Left hindlimb (tissue), 1 donor: Measurements from ENCODE around the gene HMX1.

Source experiments
- DNase-seq: peaks from one replicate; pipeline ENCODE4 v3.0.0-alpha.2; 2018

Gene HMX1

DNA sequence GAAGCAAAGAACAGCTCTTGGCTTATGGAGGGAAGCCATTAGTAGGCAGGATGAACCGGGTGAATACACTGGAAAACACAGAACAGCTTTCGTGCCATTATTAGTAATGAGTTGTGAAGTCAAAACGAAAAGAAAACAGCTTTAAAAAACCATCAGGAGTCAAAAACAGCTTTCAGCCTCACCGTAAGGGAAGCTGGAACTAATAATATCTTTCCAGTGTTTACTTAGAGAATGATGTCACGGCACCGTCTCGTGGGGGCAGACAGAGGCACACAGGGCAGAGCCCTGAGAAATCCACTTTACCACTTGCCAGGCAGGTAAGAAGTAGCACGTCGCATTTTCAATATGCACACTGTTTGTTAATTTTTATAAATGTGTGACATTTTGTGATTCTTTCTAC is 37.9 kb upstream of the HMX1 start:
- DNase-seq = no peak

DNA sequence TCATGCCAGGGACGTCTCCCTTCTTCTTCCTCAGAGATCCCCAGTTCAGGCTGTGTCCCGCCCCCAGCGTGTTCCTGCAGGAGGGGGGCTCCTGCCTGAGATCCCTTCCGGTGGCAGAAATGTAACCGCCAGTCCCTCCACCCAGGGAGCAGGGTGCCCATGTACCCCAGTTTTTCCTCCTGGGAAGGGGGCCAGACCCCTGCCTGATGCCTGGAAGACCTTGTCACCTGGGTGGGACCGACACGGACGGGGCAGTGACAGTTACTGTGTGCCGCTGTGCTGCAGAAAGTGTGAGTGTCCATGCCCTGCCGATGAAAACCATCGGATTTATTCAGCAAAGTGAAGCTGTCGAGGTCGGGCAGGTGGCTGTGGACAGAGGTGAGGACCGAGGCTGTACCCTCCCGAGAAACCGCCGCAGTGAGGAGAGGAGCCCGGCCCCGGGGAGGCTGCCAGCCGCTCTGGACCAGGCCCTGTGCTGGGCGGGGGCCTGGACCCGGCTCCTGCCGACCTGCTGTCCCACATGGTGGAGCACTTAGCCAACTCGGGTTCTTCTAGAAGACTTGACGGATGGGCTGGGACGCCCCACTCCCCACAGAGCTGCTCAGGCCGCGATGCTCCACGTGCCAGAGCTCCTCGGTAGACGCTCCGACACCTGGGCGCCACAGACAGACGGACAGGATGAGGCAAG is 36.7 kb upstream of the HMX1 start:
- DNase-seq = peak; percentile 19

- DNase-seq = peak; percentile 25
These were observed 36.1 kb upstream of the HMX1 start for GRCh38 chr4:8907596-8908205.

- DNase-seq = no peak
These were observed 35.5 kb upstream of the HMX1 start for GRCh38 chr4:8906991-8907595.

DNA sequence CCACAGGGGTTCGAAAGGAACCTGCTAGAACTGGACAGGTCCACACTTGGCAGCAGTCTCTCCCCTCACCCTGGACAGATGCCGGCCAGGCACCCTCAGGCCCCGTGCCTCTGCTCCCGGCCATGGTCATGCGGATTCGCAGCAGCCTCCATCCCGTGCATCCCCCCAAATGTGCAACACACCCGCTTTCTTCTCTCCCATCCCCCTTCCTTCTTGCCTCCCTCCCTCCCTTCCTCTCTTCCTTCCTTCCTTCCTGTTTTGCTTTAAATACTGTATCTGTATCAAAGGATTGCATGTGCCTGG is 35.0 kb upstream of the HMX1 start:
- no peak for DNase-seq

GRCh38 chr4:8905773-8906667 is 34.4 kb upstream of the HMX1 start:
- peak; percentile 15 for DNase-seq

DNA sequence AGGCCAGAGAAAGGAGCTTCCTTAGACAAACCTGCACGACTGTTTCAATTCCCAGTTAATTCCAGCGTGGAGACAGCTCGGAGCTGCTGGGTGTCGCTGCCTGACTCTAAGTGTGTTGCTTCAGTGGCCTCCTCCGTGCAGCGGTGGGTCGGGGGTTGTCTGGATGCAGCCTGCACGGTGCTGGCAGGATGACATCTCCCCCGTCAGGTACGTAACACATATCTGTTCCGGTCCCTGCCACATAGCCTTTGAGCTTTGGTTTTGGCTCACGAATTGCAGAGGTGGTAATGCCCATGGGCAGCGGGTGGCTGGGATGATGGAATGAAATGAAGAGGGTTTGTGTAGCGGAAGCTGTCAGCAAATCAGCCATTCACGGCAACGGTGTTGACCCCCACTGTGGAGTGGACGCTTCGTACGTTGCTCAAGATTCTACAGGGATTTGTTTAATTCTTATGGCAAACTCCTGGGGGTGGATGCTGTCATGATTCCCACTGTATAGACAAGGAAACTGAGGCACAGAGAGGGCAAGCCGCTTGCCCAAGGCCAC is 33.7 kb upstream of the HMX1 start:
- peak; percentile 11 for DNase-seq

GRCh38 chr4:8904666-8905065 is 33.0 kb upstream of the HMX1 start:
- DNase-seq = peak; percentile 6

DNA sequence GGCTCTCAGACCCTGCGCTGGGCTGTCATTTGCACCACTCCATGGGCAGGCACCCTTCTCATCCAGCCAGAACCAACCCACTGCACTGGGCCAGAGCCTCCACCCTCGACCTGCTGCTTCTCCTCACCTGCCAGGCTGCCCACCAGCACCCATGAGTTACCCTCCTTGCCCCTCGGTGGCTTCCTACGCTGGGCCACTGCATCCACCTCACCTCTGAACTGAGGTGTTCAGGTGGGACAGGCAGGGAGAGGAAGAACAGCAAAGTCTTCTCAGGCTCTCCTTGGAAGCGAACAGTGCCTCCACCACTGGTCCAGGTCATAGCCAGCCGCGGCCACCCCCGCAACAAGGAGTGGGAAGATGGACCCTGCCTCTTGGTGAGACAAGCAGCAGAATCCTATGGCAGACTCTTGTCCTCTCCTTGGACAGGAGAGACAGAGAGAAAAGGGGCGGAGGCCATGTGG is 32.4 kb upstream of the HMX1 start:
- peak; percentile 17 for DNase-seq

- no peak for DNase-seq
These were observed 29.7 kb upstream of the HMX1 start for GRCh38 chr4:8901335-8901734.

- DNase-seq = no peak
These were observed 28.9 kb upstream of the HMX1 start for GRCh38 chr4:8900588-8900987.

DNA sequence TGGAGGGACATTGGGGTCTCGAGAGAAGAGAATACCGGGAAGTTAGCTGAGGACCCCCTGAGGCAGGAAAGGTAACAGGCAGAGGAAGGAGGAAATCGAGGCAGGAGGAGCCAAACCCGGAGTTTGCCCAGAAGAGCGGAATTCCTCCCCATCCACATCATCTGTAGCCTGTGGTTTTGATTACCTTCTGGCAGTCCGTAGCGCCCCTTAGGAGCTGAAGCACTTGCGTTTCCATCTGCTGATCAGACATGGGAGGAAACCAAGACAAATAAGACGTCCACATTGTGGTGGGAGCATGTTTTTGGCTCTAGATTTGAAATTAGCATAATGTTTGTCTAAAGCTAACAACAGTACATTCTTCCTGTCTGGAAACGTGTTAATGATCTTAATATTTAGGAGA is 26.8 kb upstream of the HMX1 start:
- peak; percentile 68 for DNase-seq

DNA sequence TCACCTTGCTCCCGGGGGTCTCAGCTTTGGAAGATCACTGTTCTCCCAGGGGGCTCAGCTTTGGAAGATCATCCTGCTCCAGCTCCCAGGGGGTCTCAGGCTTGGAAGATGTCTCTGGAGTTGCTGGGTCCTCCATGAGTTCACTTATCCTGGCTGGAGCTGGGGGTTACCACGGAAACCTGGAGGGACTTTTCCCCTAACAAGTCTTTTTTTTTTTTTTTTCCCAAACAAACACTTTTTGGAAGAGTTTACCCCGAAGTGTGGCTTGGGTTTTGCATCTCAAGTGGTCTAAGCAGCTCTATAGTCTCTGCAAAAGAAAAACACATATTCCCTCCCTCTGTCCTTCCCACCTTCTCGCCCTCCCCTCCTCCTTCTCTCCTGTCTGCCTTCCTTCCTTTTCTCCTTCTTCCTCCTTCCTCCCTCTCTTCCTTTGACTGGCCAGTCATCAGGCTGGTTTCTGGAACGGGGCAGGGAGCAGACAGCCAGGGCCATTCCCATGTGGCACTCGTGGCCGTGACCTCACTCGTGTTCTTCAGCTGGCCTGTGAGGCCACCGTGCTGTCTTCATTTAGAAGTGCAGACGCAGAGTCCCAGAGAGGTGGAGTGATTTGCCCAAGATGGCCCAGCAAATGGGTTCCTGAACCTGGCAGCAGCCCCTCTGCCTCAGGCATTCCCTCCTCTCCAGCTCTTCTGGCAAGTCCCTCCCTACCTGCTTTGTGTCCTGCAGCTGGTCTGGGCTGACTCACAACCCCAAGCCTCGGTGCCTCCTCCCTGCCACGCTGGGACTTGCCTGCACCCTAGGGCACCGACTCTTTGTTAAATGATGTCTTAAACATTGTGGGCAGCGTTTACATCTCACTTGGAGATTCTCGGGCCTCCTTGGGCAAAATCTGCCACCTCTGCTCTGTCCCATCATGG is 25.9 kb upstream of the HMX1 start:
- DNase-seq = no peak

- DNase-seq = no peak
These were observed 24.9 kb upstream of the HMX1 start for GRCh38 chr4:8896506-8896905.

DNA sequence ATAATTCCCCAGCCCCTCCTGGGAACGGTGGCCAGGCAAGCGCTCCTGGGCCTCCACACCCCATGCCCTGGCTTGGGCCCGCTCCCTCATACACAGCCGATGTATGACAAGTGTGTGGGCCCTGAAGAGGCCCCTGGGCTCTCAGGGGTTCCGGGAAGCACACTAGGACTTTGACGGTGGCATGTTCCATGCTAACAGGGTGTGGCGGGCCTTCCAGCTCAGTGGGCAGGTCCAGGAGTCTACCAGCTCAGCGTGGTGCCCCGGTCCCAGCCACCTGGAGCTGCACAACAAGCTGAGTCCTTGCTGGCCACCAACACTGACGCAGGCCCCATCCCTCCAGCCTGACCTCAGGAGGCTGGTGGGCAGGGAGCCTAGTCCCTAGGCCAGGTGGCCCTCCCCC is 24.4 kb upstream of the HMX1 start:
- no peak for DNase-seq

DNA sequence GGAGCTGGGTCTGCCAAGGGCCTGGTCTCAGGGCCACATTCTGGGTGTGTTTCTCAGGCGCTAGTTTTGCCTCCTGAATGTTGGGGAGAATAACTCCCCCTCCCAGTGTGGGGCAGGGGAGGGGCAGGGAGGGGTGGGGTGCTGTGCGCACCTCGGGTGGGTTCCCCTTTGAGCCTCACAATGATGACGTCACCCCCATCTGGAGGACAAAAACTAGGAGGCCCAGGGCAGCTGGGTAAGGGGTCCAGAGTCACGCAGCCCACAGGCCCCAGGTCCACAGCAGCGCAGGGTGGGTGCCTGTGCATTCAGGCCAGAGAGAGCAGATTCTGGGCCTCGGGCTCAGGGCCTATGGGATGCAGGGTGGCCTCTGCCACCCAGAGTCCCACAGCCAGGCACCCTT is 23.7 kb upstream of the HMX1 start:
- DNase-seq = no peak

DNA sequence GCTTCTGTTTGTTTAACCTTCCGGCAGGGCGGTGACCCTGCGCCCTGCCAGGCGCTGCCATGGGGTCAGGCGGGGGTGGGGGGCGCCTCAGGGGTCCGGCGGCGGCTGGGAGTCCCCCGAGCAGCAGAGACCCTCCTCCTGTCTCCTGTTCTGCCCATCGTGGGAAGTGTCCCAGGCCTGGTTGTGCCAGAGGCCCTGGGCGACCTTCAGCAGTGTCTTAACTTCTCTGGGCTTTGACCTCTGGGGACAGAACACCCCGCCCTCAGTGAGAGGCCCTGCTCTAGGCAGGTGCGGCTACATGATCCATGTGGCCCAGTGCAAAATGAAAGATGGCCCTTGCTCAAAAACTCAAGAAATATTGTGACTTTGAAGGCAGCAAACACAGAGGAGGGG is 22.8 kb upstream of the HMX1 start:
- DNase-seq = no peak

DNA sequence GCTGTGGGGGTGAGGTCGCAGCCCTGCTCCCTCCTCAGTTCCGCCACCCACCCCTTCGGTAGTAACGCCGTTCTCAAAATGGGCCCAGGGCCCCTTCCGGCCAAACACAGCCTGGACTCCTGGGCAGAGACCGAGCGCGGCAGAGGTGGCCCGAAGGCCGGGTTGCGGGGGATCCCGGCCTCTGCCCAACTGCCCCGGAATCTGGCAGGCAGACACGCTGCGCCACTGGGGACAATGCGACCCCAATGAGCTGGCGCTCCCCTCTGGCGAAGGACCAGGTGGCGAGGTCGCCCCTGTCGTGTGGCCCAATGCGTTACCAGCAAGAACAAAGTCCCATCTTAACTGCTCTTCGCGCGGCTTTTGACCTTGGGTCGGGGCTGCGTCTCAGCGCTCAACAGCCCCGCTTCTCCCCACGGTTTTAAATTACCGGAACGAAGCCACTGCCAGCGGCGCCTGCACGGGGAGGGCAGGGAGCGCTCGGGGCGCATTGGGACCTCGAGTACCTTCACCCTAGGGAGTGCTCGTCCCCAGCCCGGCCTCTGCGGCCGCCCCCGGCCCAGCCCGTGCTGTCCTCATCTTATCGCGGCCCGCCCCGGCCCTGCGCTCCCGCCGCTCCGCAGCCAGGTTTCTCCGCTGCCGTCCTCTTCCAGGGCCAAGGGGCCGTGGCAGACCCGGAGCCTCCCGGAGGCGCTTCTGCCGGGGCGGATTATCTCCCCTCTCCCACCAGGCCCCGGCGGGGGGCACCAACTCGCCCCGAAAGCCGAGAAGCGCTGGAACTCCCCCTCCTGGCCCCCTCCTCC is 22.2 kb upstream of the HMX1 start:
- no peak for DNase-seq

DNA sequence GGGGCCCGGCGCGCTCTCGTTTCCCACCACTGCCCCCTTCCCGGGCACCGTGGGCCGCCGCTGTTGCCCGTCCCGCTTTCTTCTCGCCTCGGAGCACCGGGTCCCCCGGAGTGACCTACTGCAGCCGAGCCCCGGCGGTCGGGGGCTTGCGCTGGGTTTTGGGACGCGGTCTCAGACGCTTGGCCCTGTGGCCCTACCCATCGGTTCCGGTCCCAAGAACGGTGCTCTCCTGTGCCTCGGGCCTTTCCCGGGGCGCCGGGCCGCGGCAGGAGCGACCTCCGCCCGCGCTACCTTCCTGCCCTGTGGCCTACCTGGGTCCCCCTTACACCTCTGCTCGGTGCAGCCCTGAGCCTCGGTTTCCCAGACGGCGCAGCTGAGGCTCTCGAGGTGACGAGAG is 21.6 kb upstream of the HMX1 start:
- DNase-seq = no peak

DNA sequence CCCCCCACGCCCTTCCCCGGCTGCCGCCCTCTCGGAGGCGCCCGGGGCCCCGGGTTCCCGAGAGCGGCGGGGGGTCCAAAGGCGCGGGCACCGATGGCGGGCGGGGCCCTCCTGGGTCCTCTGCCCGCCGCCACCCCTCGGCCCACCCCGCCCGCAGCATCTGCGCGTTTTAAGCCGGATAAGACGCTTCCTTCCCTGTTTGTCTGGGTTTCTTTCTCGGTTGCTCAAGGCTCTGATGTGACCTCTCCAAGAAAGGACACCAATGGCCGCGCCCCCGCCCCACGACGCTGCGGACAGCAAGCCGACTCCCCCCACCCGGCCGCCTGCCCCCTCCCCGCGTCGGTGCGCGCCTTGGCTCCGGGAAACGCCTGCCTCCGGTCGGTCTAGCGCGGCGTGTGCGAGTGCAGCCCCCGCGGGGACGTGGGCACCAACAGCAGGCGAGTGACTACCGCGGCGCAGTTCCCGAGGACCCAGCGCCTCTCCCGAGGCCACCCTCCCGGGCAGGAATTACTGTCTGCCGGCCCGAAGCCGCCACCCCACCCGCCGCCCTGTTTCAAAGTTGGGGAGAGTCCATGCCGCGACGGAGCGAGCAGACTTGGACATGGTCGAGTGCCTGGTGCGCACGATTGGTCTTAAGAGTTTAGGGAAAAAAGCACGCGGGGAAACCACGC is 21.1 kb upstream of the HMX1 start:
- DNase-seq = no peak
